Stimulated activated memory B cell treated with anti-CD40 and anti-IgM and Interleukin-4, amounts not matched to agents 10 μg/mL and 1 μg/mL and 100 μg/mL, for 72 hours (primary cell): ENCODE data around the gene TMEM154.

ENCODE experiments used
- ATAC-seq: fragments of 150-1000 bp; cut with Tn5 transposase; 2 replicates; pipeline ENCODE4 v1.10.0; 2021
- H3K27ac Mint-ChIP-seq: one replicate; pipeline ENCODE4 v1.8.0; 2022; ENCODE audit warnings: mild to moderate bottlenecking, mixed read lengths
- H3K27me3 Mint-ChIP-seq: one replicate; pipeline ENCODE4 v1.8.0; 2022; ENCODE audit warnings: mixed read lengths
- H3K36me3 Mint-ChIP-seq: one replicate; pipeline ENCODE4 v1.8.0; 2022; ENCODE audit warnings: mixed read lengths
- H3K4me1 Mint-ChIP-seq: one replicate; pipeline ENCODE4 v1.8.0; 2022; ENCODE audit warnings: mixed read lengths
- H3K4me3 Mint-ChIP-seq: one replicate; pipeline ENCODE4 v1.8.0; 2022; ENCODE audit warnings: mild to moderate bottlenecking, moderate library complexity, mixed read lengths
- H3K9me3 Mint-ChIP-seq: one replicate; pipeline ENCODE4 v1.8.0; 2022; ENCODE audit warnings: mixed read lengths

The TMEM154 gene

DNA sequence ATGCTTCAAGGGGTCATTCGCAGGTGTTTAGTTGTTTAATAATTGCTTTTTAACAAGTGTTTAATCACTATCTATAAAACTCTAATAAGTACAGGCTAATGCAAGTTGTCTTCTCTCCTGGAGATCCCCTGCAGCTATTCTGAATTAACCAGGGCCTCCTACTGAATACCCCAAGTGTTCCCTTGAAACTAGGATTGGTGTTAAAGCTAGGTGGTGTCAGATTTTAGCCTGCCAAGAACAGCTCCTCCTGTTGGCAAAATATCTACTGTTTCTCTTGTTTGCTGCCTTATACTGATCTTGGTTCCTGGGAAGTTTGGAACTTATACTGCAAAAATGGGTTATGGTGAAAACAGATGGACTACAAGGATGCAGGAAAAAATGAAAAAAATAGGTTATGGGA is 26.1 kb upstream of the TMEM154 start:
- peaks cover 28% of the 10 kb centered on the region for H3K4me1 Mint-ChIP-seq
- no peak overlapping the region for H3K27ac Mint-ChIP-seq
- peaks cover 7% of the 10 kb centered on the region for H3K36me3 Mint-ChIP-seq
- no peaks in the 10 kb centered on the region for H3K27me3 Mint-ChIP-seq
- H3K4me3 Mint-ChIP-seq = no peak overlapping the region
- ATAC-seq = no peak
- H3K9me3 Mint-ChIP-seq = peaks cover 14% of the 10 kb centered on the region

DNA sequence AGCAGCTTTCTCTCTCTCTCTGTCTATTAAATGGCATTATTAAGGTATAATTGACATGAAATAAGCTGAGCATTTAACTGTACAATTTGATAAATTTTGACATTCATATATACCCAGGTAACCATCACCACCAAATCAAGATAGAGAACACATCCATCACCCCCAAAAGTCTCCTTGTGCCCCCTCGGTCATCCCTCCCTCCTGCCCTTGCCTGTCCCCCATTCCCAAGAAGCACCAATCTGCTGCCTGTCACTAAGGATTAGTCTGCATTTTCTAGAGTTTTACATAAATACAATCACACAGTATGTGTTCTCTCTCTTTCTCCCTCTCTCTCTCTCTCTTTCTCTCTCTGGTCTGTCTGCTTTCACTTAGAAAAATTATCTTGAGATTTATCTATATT is 25.0 kb upstream of the TMEM154 start:
- peak overlapping the region; percentile 15 for H3K27ac Mint-ChIP-seq
- H3K4me3 Mint-ChIP-seq = no peak overlapping the region

DNA sequence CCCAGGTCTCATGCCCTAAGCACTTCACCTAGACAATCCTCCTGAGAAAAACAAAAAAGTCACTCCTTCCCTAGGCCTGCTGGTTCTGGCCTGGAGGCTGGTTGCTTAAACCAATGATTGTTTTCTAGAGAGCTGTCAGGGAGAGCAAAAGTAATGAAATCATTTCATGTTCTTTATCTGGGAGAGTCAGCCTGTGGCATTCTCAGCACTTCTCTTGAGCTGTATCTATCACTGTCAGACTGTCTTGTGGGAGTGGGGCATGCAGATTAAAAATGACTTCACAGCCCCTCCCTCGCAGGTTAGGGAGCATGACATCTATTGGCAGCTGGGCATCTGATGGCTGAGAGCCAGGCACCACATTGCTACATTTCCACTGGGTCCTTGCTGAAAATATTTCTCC is 20.4 kb upstream of the TMEM154 start:
- H3K4me3 Mint-ChIP-seq = no peak overlapping the region
- H3K27me3 Mint-ChIP-seq = no peaks in the 10 kb centered on the region
- H3K4me1 Mint-ChIP-seq = peaks cover 35% of the 10 kb centered on the region
- H3K36me3 Mint-ChIP-seq = peaks cover 6% of the 10 kb centered on the region
- H3K9me3 Mint-ChIP-seq = peaks cover 7% of the 10 kb centered on the region
- no peak overlapping the region for H3K27ac Mint-ChIP-seq
- ATAC-seq = no peak

More for the DNA sequence above, 25.0 kb upstream of the TMEM154 start:
- no peaks in the 10 kb centered on the region for H3K27me3 Mint-ChIP-seq
- H3K9me3 Mint-ChIP-seq = peaks cover 14% of the 10 kb centered on the region
- peaks cover 7% of the 10 kb centered on the region for H3K36me3 Mint-ChIP-seq
- no peak for ATAC-seq
- H3K4me1 Mint-ChIP-seq = peaks cover 28% of the 10 kb centered on the region

DNA sequence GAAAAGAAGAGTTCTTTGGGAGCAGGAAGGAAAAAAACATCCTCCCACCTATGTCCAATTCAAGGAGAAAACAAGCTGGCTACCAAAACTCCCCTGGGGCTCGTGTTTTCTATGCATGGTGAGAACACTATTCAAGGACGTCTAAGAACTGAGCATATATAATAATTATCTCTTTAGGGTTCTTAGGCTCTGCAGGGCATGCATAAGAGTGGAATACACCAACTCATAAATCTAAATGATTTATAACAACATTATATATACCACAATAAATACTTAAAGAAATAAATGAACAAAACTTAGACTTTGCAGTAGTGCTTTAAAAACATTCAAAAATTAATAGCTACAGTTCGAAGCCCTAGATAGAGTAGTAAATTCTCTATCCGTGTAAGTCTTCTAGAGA is 19.5 kb upstream of the TMEM154 start:
- Mint-ChIP-seq H3K27me3 (no peaks in the 10 kb centered on the region), H3K9me3 (no peaks in the 10 kb centered on the region), H3K4me3 (no peak overlapping the region), H3K4me1 (peaks cover 27% of the 10 kb centered on the region), H3K27ac (no peak overlapping the region), H3K36me3 (no peaks in the 10 kb centered on the region)
- no peak for ATAC-seq

DNA sequence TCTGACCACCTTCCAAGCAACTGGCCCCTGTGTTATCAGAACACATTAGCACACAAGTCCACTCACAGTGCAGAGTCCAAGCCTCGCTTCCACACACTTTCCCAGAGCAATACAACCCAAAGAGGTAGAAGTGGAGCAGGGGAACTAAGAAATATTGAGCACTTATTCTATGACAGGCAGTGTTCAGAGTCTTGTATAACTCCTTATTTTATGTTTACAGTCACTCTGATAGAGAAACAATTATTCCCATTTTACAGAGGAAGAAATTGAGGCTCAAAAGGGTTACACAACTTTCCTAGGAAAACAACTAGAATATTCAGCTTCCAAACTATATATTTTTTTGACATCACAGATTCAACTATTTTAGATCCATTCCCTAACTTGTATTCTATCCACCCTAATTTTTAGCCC is 18.3 kb upstream of the TMEM154 start:
- ATAC-seq = no peak
- Mint-ChIP-seq H3K4me3 (no peak overlapping the region), H3K36me3 (no peaks in the 10 kb centered on the region), H3K4me1 (peaks cover 33% of the 10 kb centered on the region), H3K27ac (peak overlapping the region; percentile 48), H3K9me3 (no peaks in the 10 kb centered on the region), H3K27me3 (no peaks in the 10 kb centered on the region)

DNA sequence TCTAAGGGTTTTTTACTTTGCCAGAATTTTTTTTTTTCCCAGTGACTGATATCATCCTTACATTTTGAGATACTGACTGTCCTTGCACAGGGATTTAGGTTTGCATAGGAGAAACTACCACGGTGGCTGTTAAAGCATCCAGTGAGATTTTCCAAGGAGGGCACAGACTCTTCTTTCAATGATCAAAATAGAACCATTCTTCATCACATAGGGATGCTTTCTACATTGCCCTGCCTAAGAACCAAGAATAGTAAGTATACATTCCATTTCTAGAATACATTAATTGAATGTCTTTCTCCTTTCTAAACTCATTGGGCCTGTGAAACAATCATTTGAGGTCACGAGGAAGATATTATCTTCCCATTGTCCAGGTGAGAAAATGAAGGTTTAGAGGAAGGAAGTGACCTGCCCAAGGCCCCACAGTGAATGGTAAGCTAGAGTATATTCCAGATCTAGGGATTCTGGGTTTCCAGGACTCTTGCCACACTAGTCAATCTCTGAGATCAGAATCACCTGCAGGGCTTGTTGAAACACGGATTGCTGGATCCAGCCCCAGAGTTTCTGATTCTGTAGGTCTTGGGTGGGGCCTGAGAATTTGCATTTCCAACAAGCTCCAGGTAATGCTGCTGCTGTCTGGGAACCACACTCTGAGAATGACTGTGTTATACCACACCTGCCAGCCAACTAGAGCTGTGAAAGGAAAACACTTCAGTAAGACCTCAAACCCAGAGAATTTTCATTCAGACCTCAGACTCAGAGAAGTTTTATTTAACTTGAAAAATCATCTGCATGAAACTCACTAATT is 17.7 kb upstream of the TMEM154 start:
- Mint-ChIP-seq H3K4me1 (peaks cover 34% of the 10 kb centered on the region), H3K9me3 (no peaks in the 10 kb centered on the region), H3K27ac (peak overlapping the region; percentile 48), H3K27me3 (no peaks in the 10 kb centered on the region), H3K4me3 (no peak overlapping the region), H3K36me3 (no peaks in the 10 kb centered on the region)
- ATAC-seq = no peak

DNA sequence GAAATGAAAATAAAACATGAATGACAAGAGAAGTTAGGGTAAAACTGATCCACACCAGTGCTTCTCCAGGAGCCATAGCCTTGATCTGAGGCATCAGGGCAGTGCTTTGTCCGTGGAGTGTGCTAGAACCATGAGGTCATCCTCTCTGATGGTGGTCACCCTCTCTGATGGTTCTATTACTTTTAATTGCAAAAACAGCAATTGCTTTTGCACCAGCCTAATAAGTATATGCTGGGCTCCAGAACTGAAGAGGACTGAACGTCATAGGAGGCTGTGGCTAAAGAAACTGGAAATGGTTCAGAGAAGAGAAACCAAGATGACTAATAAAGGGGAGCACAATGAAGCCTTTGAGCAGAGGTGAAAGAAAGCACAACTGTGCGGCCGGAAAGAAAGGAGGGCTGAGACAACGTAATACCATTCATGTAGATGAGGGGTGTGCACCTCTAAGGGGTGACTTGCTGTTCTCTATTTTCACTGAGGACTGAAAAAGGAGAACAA is 17.0 kb upstream of the TMEM154 start:
- Mint-ChIP-seq H3K4me3 (peak overlapping the region; percentile 27), H3K27ac (peak overlapping the region; percentile 48), H3K4me1 (peaks cover 34% of the 10 kb centered on the region), H3K27me3 (no peaks in the 10 kb centered on the region), H3K9me3 (no peaks in the 10 kb centered on the region), H3K36me3 (no peaks in the 10 kb centered on the region)
- peak; percentile 100 for ATAC-seq

DNA sequence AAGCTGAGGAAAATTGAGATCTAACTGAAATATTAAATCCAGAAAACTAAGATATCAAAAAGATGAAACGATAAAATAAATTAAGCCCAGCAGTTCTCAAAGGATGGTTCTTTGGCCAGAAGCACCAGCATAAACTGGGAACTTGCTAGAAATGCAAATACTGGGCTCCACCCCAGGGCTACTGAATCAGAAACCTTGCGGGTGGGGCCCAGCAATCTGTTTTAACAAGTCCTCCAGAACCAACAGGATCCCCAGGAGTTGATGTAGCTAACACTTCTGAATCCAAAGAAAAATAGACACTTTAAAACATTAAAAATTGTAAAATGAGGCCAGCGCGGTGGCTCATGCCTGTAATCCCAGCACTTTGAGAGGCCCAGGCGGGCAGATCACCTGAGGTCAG is 14.1 kb upstream of the TMEM154 start:
- ATAC-seq = no peak
- Mint-ChIP-seq H3K36me3 (no peaks in the 10 kb centered on the region), H3K4me1 (peaks cover 52% of the 10 kb centered on the region), H3K9me3 (no peaks in the 10 kb centered on the region), H3K27ac (no peak overlapping the region), H3K4me3 (no peak overlapping the region), H3K27me3 (no peaks in the 10 kb centered on the region)

DNA sequence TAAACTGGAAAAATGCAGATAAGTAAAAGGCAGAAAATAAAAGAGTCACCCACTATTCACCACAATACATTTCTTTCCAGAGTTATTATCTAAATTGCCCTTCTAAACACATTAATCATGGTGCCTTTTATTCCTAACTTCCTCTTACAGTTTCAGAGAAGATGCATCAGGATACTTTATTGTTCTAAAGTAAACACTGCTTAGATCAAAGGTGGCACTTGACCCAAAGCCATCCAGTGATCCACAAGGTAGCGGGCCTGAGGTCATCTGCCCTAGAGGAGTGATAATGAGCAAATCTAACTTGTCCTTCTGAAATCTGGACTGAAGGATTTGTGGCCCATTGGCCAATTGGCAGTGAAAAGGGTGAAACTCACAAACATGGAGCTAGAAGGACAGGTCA is 12.0 kb upstream of the TMEM154 start:
- no peak for ATAC-seq
- Mint-ChIP-seq H3K4me1 (peaks cover 42% of the 10 kb centered on the region), H3K27me3 (no peaks in the 10 kb centered on the region), H3K4me3 (no peak overlapping the region), H3K9me3 (no peaks in the 10 kb centered on the region), H3K36me3 (no peaks in the 10 kb centered on the region), H3K27ac (no peak overlapping the region)

DNA sequence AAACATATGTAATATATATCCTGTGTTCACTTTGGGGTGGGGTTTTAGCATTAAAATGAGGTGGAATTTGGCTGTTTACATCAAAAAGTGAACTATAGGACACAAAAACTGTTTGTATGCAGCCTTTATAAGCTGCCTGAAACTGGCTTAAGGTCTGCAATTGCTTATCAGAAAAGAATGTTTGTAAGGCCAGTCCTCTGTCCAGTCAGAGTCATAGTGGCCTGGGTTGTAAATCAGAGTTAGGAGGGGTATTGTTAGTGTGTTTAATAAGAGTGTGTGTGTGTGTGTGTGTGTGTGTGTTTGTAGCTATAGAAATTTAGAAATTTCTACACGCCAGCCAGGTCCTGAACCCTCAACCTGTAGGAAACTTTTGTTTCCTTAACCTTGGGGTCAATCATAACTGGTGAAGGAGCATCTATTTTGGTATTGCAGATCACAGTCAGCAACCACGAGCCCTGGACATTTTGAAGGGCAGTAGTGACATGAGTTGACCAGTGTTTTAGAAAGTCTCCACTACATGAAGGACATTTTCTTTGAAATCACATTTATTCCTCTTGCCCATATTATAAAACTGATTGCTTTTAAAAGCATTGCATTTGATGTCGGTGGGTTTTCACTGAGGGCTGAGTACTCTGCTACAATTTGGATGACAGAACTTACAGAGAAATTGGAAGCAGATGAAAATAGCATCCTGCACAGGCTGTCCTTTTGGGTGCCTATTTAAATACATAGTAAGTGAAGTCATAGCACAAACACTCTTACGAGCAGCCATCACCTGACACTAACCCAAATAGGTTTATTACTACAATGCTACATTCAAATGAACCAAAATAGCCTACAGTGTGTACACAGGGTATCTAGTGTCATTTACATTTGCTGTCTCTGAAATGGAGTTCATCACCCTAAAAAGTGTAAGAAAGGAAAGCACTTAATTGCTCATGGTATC is 11.2 kb upstream of the TMEM154 start:
- Mint-ChIP-seq H3K36me3 (no peaks in the 10 kb centered on the region), H3K27me3 (no peaks in the 10 kb centered on the region), H3K9me3 (no peaks in the 10 kb centered on the region), H3K4me1 (peaks cover 37% of the 10 kb centered on the region), H3K27ac (peak overlapping the region; percentile 1), H3K4me3 (no peak overlapping the region)
- ATAC-seq = no peak

DNA sequence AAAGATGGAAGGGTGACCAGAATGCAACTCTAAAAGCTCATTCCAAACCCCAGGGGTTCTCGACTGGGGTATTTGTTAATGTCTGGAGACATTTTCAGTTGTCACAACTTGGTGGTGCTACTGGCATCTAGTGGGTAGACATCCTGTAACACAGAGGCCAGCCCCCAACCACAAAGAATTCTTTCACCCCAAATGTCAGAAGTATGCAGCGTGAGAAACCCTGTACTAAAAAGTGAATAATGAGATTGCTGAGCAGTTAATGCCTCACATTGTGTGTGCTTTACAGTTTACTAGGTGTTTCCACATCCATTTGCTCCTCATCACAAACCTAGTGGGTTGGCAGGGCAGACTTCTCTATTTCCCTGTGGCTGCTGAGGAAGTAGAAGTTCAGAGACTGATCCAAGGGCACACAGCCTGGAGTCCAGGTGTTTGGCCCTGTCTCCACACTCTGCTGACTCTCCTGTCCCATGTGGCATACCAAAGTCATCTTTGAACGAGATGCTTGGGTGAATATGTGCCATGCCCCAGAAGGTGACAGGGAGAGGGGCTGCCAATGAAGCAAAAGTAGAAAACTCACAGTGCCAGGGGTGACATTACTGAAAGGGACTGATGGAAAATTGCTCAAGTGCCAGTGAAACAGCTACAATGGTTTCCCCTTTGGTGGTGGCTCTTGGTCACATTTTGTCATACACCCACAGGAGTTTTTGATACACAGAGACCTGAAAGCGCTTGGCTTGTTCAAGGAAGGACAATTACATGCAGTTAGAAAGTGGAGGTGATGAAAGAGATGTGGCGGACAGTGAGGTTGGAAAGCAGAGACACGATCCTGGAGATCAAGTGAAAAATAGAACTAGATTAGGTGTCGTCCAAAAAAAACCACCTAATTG is 10.1 kb upstream of the TMEM154 start:
- no peak overlapping the region for H3K4me3 Mint-ChIP-seq
- ATAC-seq = peak; percentile 51
- no peaks in the 10 kb centered on the region for H3K36me3 Mint-ChIP-seq
- peaks cover 34% of the 10 kb centered on the region for H3K4me1 Mint-ChIP-seq
- peak overlapping the region; percentile 1 for H3K27ac Mint-ChIP-seq
- no peaks in the 10 kb centered on the region for H3K27me3 Mint-ChIP-seq
- no peaks in the 10 kb centered on the region for H3K9me3 Mint-ChIP-seq

DNA sequence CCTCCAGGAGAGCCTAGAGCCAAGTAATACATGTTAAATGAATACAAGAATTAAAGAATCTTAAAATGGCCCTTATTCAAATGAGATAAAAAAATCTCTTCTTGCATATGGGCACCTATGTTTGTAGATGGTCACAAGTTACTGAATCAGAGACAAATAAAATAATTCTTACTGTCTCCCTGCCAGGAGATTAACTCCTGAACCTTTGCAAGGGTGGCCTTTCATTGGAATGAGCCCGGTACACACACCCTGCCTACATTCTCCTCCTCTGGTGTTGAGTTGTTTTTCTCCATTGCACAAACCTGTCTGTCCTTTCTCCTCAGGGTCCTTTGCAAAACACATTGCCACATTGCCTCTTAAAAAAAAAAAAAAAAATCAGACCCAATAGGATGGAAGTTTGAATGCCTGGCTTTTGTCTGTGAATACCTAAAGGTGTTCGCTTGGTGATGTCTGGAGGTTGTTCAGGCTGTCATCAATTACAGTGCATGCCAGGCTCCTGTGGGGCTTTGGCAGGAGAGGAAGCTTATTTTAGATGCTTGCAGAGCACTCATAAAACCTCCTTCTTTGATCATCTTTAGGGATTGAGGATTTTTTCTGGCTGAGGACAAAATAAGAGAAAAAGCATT is 8.3 kb upstream of the TMEM154 start:
- peaks cover 45% of the 10 kb centered on the region for H3K4me1 Mint-ChIP-seq
- H3K36me3 Mint-ChIP-seq = no peaks in the 10 kb centered on the region
- peak overlapping the region; percentile 24 for H3K27ac Mint-ChIP-seq
- no peaks in the 10 kb centered on the region for H3K27me3 Mint-ChIP-seq
- no peak overlapping the region for H3K4me3 Mint-ChIP-seq
- no peak for ATAC-seq
- H3K9me3 Mint-ChIP-seq = no peaks in the 10 kb centered on the region

DNA sequence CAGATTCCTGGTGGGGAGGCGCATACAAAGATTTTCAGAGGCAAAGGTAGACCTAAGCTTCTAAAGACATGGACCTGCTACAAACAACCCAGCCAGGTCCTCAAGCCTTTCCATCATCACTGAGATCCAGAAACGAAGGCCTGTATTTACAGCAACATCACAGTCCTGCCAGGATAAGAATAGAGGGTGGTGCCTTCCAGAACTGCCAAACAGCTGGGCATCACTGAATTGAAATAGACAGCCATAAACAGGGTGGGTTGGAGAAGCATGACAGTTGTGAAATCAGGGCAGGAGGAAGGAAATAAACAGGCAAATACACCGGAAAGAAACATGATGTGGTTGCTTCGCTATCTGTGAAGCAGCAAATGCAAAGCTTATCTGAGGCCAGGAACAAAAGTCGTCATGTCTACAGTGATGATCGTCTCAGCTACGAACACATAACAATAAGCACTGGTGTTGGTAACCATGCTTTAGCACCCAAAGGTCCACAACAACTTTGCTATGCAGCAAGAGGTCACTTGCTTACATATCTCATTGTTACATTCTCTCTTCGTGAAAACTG is 6.7 kb upstream of the TMEM154 start:
- peaks cover 52% of the 10 kb centered on the region for H3K4me1 Mint-ChIP-seq
- no peak overlapping the region for H3K27ac Mint-ChIP-seq
- no peak for ATAC-seq
- H3K27me3 Mint-ChIP-seq = no peaks in the 10 kb centered on the region
- H3K4me3 Mint-ChIP-seq = no peak overlapping the region
- no peaks in the 10 kb centered on the region for H3K36me3 Mint-ChIP-seq
- no peaks in the 10 kb centered on the region for H3K9me3 Mint-ChIP-seq

DNA sequence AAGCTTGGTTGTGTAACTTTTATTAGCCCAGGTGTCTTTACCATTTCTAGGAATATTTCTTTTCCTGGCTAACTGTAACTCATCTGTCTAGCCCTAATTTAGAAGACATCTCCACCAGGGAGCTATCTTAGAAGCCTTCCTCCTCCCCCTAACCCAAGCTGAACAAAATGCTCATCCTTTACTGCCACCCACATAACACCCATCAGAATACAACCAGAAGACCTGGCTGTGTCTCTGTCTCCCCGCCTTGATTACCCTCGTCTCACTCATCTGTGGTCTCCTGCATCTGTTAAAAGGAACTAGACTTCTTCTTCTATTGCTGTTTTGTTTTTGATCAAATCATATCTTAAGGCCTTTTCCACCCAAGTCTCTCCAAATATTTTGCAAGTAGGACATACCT is 4.8 kb upstream of the TMEM154 start:
- Mint-ChIP-seq H3K4me1 (peaks cover 57% of the 10 kb centered on the region), H3K9me3 (no peaks in the 10 kb centered on the region), H3K36me3 (no peaks in the 10 kb centered on the region), H3K27me3 (no peaks in the 10 kb centered on the region), H3K4me3 (no peak overlapping the region), H3K27ac (peak overlapping the region; percentile 1)
- no peak for ATAC-seq
